GM21717 (cell line): ENCODE results near the gene STAC3.
A peak's percentile ranks its signal among the peaks of the same experiment; 100 is the strongest.

Experiments used
- ATAC-seq: cut with Tn5 transposase; IDR thresholded peaks from one replicate; pipeline ENCODE4 v1.9.1; 2021; ENCODE audit warnings: mild to moderate bottlenecking, moderate library complexity; ENCODE audit not compliant: unreplicated experiment

STAC3 gene

GRCh38 chr12:57224278-57224972 is 26.6 kb downstream of the STAC3 start:
- no peak for ATAC-seq

- no peak for ATAC-seq
Measured at GRCh38 chr12:57223191-57224165, 27.5 kb downstream of the STAC3 start.

- ATAC-seq = no peak
Measured at GRCh38 chr12:57222286-57223190, 28.4 kb downstream of the STAC3 start.

- ATAC-seq = no peak
Measured at GRCh38 chr12:57221169-57221917, 29.6 kb downstream of the STAC3 start.

- ATAC-seq = no peak
Measured at GRCh38 chr12:57220770-57221168, 30.2 kb downstream of the STAC3 start.

- ATAC-seq = no peak
Measured at GRCh38 chr12:57219993-57220754, 30.8 kb downstream of the STAC3 start.

- ATAC-seq = no peak
Measured at GRCh38 chr12:57219205-57219992, 31.6 kb downstream of the STAC3 start.

GRCh38 chr12:57218030-57218853 is 32.7 kb downstream of the STAC3 start:
- ATAC-seq = no peak

- no peak for ATAC-seq
Measured at GRCh38 chr12:57216921-57217879, 33.8 kb downstream of the STAC3 start.

GRCh38 chr12:57216014-57216911 is 34.7 kb downstream of the STAC3 start, which contains the start of gene NXPH4:
Gene NXPH4, plus strand, starts transcription at chr12:57216794. Its CDS starts 176 bp downstream, at chr12:57216970.
- ATAC-seq = peak; percentile 14

- peak; percentile 54 for ATAC-seq
Measured at GRCh38 chr12:57215668-57216013, 35.3 kb downstream of the STAC3 start.

GRCh38 chr12:57215065-57215464 is 35.9 kb downstream of the STAC3 start:
- ATAC-seq = no peak

GRCh38 chr12:57214398-57214781 is 36.6 kb downstream of the STAC3 start:
- ATAC-seq = no peak

- ATAC-seq = no peak
Measured at GRCh38 chr12:57213763-57214397, 37.1 kb downstream of the STAC3 start.

- no peak for ATAC-seq
Measured at GRCh38 chr12:57213058-57213715, 37.8 kb downstream of the STAC3 start.
